ENCODE data around the gene SYMPK.
A peak's percentile ranks its signal among the peaks of the same experiment; 100 is the strongest.
"Not testable (repeated sequence)": the region's sequence is repeated elsewhere in the genome, so short reads cannot be mapped to it uniquely, and the experiment has no call there.

SYMPK gene

DNA sequence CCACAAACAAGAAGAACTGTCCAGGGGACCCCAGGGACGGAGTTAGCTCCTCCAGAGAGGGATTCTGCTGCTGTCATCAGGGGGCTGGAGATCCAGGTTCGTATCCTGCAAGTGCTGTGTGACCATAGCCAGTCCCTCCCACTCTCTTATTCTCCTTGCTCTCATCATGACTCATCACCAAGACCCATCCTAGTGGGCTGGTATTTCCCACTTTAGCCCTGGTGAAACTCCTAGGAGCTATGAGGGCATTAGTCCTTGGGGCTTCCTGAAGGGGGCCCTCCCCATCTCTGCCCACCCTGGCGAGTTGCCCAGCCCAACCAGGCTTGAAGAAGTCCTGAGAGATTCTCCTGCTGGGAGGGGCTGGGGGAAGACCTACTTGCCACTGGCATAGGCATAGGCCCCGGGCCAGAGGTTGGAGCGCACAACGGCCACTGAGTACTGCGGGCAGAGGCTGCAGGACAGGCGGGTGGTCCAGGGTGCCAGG lies 62.8 kb downstream of the SYMPK start:
- DNase-seq: no peak

DNA sequence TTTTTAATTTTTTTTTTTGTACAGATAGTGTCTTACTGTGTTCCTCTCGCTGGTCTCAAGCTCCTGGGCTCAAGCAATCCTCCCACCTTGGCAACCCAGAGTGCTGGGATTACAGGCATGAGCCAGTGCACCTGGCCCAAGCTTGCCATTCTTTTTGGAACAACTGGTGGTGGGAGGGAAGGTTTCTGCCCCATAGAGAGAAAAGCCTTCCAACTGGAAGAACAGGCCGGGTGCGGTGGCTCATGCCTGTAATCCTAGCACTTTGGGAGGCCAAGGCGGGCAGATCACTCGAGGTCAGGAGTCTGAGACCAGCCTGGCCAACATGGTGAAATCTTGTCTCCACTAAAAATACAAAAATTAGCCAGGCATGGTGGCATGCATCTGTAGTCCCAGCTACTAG lies 63.4 kb downstream of the SYMPK start:
- not testable (repeated sequence) for DNase-seq

DNA sequence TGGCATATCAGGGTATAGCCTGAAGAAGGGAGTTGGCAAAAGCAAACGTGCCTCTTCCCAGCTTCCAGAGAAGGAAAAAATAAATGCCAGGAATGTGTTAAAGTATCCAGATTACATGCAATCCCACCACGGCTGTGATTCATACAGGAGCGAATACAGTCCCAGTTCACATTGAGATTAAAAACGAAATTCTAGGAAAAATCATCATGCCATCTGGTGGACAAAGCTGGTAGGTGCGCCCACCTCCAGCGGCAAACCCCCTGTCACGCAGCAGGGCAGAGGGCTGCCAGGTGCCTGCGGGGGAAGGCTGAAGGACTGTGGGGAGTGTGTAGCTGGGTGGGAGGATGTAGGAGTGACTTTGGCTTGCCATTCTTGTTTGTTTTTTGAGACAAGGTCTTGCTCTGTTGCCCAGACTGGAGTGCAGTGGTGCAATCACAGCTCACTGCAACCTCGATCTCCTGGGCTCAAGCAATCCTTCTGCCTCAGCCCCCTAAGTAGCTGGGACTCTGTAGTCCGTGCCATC lies 63.9 kb downstream of the SYMPK start:
- peak; percentile 78 for DNase-seq

DNA sequence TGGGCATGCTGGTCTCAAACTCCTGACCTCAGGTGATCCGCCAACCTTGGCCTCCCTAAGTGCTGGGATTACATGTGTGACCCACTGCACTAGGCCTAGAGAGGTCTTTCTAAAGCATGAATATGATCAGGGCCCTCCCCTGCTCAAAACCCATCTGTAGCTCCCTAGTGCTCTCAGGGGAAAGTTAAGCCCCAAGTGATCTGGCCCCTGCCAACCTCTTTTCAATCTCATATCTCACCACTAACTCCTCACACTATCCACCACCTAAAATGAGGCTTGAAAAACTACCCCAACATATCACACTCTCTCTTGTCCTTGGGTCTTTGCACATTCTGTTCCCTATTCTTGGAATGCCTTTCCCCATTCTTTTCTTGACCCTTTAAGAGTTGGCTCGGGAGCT lies 68.3 kb downstream of the SYMPK start:
- no peak for DNase-seq

DNA sequence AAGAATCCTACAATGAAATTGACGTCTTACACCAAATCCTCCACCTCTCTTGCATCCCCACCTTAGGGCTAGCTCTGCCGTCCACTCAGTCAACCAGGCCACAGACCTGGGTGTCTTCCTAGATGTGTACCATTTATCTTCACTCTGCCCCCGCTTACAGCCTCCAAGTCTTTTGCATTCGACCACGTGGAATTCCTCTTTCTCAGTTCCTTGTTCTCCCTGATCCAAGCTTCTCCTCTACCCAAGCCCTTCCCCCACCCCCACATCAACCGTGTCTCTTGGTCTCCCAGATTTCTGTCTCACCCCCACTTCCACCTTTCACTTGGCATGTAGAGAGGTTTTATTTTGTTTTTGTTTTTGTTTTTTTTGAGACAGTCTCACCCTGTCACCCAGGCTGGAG lies 69.1 kb downstream of the SYMPK start:
- DNase-seq: no peak

DNA sequence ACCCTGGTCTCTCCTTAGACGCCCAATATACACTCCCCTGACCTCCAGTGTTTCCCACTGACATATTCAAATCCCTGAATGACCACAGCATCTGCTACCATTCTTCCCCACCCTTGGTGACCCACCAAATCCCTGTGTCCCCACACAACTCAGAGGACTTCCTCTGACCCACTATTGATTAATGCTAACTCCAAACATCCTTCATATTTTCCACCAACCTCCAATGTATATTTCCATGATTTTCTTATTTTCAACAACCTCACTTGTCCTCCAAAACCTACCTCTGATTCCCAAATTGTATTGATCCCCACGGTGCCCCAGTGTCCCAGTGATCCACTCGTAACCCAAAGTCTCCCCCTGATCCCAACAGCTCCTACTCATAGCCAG lies 69.8 kb downstream of the SYMPK start:
- no peak for DNase-seq

DNA sequence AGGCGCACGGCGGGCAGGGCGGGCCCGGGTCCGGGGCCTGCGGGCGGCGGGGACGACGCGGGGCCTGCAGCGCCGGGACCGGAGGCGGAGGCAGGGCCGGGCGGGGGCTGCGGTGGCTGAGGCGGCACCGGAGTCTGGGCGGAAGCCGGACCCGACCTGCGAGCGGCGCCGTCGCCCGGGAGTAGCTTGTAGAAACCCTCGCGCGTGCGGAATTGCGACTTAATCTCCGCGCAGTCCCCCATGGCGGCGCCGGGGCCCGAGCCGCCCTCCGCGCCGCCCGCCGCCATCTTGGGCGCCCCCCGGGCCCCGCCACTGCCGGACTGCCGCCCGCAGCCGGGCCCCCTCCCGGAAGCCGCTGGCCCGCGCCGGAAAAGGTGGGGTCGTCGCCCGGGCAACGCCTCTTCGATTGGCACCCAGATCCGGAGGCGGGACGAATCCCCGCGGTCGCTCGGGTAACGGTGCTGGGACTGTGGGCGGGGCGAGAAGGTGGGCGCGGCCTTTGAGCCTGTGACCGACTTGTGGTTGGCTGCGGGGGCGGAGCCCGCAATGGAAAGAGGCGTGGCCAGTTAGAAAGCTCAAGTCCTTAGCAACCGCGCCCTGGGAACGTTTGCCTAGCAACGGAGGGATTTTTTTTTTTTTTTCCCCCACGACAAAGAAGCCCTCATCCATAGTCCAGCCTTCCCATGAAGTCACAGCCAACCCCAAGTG lies 70.3 kb downstream of the SYMPK start, which contains the start of gene DMWD:
Gene DMWD (minus strand): TSS at position 376 of the 708 bp plus-strand sequence. CDS start 89 bp downstream, at position 287.
- DNase-seq: peak; percentile 99

DNA sequence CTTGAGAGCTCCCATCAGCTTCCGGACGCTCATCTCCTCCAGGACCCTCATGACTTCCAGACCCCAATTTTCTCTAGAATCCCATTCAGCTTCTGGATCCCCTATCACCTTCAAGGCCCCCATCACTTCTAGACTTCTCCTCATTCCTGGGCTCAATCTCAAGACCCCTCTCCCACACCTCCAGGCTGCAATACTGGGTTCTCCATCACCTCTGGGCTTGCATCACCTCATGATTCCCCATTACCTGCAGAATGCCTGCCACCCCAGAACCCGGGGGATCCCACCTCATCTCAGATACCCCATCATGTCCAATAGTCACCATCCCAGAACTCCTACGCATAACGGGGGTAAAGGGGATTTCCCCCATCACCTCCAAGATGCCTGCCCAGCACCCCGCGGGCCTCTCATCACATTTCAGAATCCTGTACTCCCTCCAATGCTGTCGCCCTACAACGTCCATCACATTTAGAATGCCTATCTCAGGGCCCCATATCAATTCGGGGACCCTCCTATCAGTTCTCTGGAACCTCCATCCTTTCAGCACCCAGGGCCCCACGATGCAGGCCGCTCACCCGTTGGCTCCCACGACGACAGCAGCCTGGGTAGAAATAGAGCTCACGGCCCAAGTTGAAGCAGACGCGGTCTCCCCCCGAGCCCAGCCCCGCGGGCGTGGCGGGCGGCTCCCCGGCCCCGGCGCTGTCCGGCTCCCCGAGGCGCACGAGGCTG lies 71.0 kb downstream of the SYMPK start:
- no peak for DNase-seq

DNA sequence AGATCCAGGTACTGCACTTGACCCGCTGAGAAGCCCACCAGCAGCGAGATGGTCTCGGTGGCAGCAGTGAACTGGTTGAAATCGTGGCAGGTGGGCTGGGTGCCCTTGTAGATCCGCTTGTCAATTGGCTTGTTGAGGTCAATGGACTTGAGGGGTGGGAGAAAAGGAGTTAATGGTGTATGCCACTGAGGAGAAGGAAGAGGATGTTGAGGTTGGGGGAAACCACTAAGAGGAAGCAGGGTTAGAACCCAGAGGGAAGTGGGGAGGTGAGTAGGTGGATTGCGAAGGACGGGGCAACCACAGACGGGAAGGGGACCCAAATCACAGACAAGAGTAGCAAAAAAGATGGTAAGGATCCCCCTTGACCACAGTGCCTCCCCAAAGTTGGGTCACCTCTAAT lies 72.0 kb downstream of the SYMPK start:
- no peak for DNase-seq

DNA sequence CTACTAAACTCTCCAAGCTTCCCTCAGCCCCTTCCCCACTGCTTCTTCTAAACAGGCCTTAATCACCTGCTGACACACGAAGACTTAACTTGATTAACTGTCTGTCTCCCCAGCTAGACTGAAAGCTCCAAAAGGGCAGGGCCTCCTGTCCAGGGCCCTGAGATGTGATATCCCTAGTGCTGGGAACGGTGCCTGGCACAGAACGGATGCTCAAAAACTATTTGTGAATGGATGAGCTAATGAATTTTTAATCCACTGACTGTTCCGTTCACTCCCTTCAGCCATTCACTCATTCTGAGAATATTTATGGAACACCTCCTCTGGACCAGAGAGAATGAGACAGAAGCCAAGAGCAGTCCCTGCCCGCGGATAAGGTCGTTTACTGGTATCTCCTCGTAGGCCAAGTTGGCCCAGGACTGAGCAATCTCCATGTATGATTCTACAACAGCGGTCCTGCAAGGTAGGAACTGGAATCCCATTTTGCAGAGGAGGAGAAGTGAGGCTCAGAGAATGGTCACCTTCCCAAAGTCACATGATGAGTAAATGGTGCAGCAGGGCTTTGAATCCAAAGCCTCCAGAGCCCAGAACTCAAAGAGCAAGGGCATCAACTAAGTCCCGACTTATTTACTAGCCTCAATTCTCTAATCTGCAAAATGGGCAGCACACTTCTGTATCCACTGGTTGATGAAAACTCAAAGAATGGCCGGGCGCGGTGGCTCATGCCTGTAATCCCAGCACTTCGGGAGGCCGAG lies 73.7 kb downstream of the SYMPK start:
- no peak for DNase-seq

DNA sequence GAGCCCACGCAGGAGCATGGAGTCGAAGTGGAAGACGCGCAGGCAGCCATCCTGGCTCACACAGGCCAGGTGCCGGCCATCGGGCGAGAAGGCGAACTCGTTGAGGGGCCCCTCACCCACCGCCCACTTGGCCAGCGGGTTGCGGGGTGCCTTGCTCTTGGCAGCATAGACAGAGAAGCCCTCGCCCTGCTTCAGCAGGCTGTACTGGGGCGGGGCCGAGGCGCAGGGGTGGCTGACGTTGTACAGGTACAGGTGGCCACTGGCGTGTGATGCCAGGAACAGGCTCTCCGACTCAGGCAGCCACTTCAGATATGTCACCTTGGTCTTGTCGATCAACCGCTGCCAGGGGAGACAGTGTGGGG lies 76.4 kb downstream of the SYMPK start:
- DNase-seq: no peak

DNA sequence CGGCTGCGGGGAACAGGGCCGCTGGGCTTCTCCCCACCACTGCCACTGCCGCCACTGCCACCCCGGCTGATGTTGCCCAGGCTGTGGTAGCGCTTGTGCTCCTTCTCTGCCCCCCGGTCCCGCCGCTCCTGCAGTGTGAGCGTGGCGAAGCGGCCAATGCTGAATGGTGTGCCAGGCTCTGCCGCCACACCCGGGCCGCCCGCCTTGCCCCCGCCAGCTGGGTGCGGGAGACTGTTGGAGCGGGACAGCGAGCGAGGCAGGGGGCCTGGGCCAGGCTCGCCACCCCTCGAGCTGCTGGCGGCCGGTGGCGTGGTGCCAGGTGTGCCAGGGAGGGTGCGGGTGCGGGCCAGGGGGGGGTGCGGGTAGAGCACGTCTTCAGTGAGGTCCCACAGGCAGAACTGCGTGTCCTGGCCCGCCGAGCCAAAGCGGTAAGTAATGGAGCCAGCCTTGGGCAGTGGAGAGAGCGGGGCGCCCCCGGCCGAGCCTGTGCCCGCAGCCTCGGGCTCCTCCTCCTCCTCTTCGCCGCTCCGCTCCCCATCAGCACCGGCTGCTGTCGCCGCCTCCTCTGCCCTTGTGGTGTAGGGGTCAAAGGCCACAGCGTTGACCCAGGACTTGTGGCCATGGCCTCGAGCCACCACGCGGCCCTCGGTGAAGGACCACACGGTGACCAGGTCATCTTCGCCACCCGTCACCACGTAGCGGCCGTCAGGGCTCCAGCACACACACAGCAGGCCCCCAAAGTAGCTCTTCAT lies 77.0 kb downstream of the SYMPK start:
- no peak for DNase-seq

DNA sequence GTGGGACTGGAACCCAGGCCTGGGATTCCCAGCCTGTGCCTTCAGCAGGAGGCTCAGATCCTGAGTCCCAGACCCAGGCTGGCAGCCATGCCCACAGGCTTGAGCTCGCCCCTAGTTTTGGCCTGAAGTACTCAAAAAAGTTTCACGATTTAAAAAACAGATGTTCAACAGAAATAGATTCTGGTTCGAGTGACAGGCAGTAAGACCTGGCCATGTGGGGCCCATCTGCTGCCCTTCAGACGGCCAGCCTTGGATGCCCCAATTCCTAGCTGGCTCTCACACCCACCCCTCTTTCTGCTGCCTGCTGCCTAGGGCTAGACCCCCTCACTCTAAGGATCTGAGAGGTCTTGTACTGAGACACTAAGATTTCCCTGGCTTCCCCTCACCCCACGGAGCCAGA lies 77.8 kb downstream of the SYMPK start:
- DNase-seq: no peak

DNA sequence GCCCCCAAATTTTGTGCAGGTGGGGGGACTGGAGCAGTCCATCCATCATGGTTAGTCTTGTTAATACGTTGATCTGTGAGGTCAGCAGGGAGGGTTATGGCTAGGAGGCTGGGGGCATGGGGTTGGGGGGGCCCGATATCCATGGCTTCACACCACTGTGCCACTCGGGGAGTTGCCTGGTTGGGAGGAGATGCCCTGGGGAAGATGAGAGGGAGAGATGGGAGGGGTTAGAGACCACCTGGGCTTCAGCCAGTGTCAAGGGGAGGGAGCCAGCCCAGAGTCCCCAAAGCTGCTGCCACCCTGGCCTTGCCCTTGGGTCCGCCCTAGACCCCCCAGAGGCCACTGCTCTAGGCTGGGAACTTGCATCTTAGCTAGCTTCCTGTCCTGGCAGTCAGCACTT lies 78.9 kb downstream of the SYMPK start:
- DNase-seq: no peak

DNA sequence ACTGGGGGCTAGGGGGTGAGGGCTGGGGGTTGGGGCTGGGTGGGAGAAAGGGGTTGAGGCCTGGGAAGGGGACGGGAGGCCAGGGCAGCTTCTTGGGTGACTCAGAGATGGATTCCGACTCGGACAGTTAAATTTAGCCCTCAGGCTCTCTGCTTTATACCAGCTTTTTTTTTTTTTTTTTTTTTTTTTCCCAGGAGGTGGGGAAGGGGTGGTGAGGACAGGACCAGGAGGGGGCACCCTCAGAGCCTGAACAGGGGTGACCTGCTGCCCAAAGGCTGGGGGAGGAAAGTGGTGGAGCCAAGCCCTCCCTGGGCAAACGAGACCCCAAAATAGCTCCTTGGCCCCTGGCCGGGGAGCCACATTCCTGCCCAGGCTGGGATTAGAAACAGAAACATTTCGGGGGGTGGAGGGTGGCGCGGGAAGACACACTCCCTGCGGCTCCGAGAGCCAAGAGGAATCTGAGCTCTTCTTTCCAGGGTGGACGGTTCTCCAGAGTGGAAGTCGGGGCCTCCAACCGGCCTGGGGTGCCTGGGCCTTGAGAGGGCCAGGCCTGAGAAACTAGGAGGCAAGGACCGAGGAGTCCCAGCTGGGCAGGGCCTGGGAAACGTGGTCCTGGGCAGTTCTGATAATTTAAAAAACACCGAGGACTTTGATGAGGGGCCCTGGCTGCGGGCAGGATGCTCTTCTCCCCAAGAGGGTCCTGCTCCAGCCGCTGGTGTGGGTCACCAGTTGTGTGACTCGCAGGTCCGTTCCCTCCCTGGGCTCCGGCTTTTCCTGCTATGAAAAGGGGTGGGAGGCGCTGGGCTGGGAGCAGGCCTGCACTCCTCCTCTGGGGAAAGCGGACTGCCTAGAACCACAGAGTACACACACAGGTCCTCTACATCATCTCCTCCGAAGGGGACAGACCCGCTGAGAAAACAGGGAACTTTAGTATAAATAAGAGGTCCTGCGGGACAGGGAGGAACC lies 79.8 kb downstream of the SYMPK start:
- peak; percentile 59 for DNase-seq

DNA sequence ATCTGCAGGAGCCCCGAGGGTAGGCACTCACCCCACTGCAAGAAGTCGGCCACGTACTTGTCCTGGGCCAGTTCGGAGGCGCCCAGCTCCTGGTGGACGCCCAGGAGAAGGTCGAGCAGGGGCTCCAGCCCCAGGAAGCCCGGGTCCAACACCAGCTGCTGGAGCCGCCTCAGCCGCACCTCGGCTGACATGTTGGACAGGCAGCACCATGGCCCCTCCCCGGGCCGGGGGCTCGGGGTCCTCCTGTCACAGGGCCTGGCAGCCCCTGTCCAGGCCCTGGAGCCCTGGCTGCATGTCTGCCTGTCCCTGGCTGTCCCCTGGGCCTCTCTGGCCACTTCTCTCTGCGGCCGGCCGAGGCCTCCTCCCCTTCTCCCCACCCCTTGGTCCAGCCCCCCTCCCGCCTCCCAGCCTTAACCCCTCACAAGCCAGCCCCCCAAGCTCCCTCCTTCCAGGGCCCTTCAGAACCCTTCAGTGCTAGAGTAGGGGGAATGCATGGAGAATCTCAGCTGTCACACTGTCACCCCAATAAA lies 80.7 kb downstream of the SYMPK start, which contains the start of gene DMPK:
Gene DMPK (minus strand): TSS at position 329 of the 530 bp plus-strand sequence. CDS start 138 bp downstream, at position 191.
- DNase-seq: peak; percentile 66

DNA sequence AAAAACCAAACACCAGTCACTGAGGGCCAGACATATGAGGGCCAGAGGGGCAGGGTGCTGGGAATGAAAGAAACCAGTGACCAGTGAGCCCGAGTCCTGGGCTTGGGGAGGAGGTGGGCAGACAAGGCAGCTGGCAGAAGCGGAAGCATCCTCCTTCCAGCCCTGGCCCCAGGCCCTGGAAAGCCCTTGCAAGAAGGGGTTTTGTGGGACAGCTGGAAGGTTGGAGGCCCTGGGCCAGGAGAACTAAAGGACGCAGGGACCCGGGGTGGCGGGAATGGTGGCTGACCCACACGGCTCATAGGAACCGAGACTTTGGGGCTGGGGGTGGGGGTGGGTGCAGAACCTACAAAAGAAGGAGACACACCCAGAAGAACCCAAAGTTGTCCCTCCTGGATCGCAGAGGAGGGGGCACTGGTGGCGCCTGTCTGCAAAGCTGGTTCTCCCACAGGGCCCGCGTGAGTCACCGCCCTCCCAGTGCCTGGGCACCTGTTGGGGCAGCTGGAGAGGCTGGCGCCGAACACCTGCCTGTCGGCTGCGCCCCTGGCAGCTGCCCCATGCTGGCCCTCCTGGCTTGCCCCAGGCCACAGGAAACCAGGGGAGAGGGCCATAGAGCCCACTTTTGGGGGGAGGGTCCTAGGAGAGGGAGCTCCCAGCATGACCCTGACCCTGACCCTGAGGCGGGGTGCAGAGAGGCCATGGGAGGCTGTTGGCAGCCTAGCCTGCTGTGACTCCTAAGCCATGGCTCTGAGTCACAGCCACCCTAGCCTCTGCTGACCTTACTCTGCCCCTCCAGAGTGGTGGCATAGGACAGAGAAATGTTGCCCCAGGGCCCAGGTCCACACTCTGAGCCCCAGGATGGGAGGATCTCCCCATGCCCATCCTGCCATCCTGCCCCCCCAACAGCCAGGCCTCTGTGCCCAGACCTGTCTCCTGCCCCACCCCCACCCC lies 81.5 kb downstream of the SYMPK start:
- peak; percentile 95 for DNase-seq

DNA sequence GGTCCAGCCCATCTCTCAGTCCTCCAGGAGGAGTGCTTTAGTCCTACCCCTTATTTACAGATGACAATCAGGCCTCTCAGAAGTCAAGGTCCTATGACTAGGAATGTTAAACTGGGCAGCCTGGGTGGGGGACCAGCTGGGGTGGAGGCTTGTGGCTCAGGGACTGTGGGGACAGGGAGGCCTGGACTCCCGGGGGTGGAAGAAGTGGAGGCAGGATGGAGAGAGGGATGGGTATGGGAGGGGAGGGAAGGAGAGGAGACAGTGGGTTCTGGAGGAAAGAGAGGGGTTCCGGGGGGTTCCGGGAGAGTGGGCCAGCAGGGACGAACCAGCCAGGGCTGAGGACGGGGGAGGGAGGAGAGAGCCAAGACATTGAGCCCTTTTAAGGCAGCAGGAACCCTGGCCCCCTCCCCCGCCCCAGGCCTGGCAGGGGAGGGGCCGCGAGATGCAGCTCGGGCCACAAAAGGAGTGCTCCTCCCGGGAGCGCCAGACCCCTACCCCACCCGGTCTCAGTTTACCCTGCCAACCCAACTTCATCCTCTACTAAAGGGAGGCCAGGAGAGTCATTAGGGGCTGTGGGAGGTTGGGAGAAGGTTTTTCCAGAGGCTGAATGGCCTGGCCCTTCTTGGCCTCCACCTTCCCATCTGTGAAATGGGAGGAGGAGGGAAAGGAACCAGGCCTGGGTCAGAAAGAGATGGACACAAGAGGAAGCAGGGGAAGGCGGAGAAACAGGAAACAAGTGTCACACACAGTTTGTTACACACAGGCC lies 82.3 kb downstream of the SYMPK start:
- peak; percentile 51 for DNase-seq

DNA sequence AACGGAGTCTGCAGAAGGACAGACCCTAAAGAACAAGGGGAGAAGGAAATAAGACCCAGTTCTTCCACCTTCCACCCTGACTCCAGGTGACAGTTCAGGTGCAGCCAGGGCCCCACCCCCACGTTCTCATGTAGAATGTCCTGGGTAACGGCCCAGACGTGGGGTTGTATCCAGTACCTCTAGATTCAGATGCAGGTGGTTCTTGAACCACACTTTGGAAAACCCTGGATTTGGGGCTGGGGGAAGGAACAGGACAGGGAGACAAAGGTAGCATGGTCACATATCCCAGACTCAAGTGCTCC lies 82.8 kb downstream of the SYMPK start:
- DNase-seq: no peak

Data from DMS53 (cell line).